ENCODE data around the gene AGFG1. TPM values are rescaled to one million over a fixed set of nuclear protein-coding genes. Genes with fewer than 3 reads are reported as not detected.
A peak's percentile ranks its signal among the peaks of the same experiment; 100 is the strongest.

Gene AGFG1
- total RNA-seq, 1 experiment from 2014 or later: 122 TPM

- no TSS peak for BruUV-seq (replicated peaks)
- H3K4me3 ChIP-seq (ENCODE audit: low read depth, low read length, poor library complexity, severe bottlenecking): peak overlapping the region; percentile 93
- H3K36me3 ChIP-seq (ENCODE audit: insufficient read depth, low read length, poor library complexity, severe bottlenecking): no peaks in the 10 kb centered on the region
- ChIA-PET CTCF (interaction anchor here (0.6 kb wide), 1 partner anchor 500 kb away, joined by 3 read pairs; no protein-coding TSS in a partner anchor), POLR2A (ENCODE audit: low non-redundant PET) (interaction anchor here (0.6 kb wide), 2 partner anchors 38 to 634 kb away, joined by 3 to 13 read pairs; no protein-coding TSS in a partner anchor)
- peaks cover 13% of the 10 kb centered on the region for H3K4me1 ChIP-seq (ENCODE audit: insufficient read depth, low read length, poor library complexity, severe bottlenecking)
- DNase-seq (ENCODE audit: low spot score): peak; percentile 39
- TF ChIP-seq EZH2 (IDR thresholded peaks at IDR 0.05; ENCODE audit: borderline replicate concordance, low read depth, low read length, poor library complexity, severe bottlenecking) (no peak), CTCF (conservative IDR thresholded peaks at IDR 0.05; ENCODE audit: low read depth, low read length) (no peak)
- peak overlapping the region; percentile 89 for H3K27ac ChIP-seq (ENCODE audit: low read depth, low read length, poor library complexity, severe bottlenecking)
- no peaks in the 10 kb centered on the region for H3K27me3 ChIP-seq (replicated peaks; ENCODE audit: insufficient read depth, low read depth, low read length, poor library complexity)
- H3K9me3 ChIP-seq (ENCODE audit: low read depth, low read length, poor library complexity, severe bottlenecking): no peaks in the 10 kb centered on the region
- intact Hi-C loops (cut with micrococcal nuclease; ENCODE audit: unreplicated experiment): loop anchor here (5.0 kb wide), 1 partner anchor 65 kb away; no protein-coding TSS in a partner anchor
These were observed 537 bp downstream of the AGFG1 start for GRCh38 chr2:227472265-227473121.

- ChIA-PET CTCF (interaction anchor here (0.6 kb wide), 1 partner anchor 66 kb away, joined by 3 read pairs; no protein-coding TSS in a partner anchor), POLR2A (ENCODE audit: low non-redundant PET) (interaction anchor here (0.6 kb wide), 1 partner anchor 38 kb away, joined by 3 read pairs; no protein-coding TSS in a partner anchor)
- BruUV-seq (replicated peaks): no TSS peak
- no peaks in the 10 kb centered on the region for H3K27me3 ChIP-seq (replicated peaks; ENCODE audit: insufficient read depth, low read depth, low read length, poor library complexity)
- peaks cover 13% of the 10 kb centered on the region for H3K4me1 ChIP-seq (ENCODE audit: insufficient read depth, low read length, poor library complexity, severe bottlenecking)
- peak; percentile 64 for DNase-seq (ENCODE audit: low spot score)
- intact Hi-C loops (cut with micrococcal nuclease; ENCODE audit: unreplicated experiment): loop anchor here (5.0 kb wide), 1 partner anchor 66 kb away; no protein-coding TSS in a partner anchor
- H3K36me3 ChIP-seq (ENCODE audit: insufficient read depth, low read length, poor library complexity, severe bottlenecking): no peaks in the 10 kb centered on the region
- peak overlapping the region; percentile 93 for H3K4me3 ChIP-seq (ENCODE audit: low read depth, low read length, poor library complexity, severe bottlenecking)
- no peak overlapping the region for H3K27ac ChIP-seq (ENCODE audit: low read depth, low read length, poor library complexity, severe bottlenecking)
- TF ChIP-seq EZH2 (IDR thresholded peaks at IDR 0.05; ENCODE audit: borderline replicate concordance, low read depth, low read length, poor library complexity, severe bottlenecking) (no peak), CTCF (conservative IDR thresholded peaks at IDR 0.05; ENCODE audit: low read depth, low read length) (no peak)
- H3K9me3 ChIP-seq (ENCODE audit: low read depth, low read length, poor library complexity, severe bottlenecking): no peaks in the 10 kb centered on the region
These were observed 1.1 kb downstream of the AGFG1 start for GRCh38 chr2:227473122-227473461.

- POLR2A ChIA-PET (ENCODE audit: low non-redundant PET): no interaction called here
- Histone ChIP-seq H3K27ac (ENCODE audit: low read depth, low read length, poor library complexity, severe bottlenecking) (no peak overlapping the region), H3K9me3 (ENCODE audit: low read depth, low read length, poor library complexity, severe bottlenecking) (no peaks in the 10 kb centered on the region), H3K4me3 (ENCODE audit: low read depth, low read length, poor library complexity, severe bottlenecking) (peak overlapping the region; percentile 93), H3K27me3 (replicated peaks; ENCODE audit: insufficient read depth, low read depth, low read length, poor library complexity) (no peaks in the 10 kb centered on the region), H3K36me3 (ENCODE audit: insufficient read depth, low read length, poor library complexity, severe bottlenecking) (no peaks in the 10 kb centered on the region), H3K4me1 (ENCODE audit: insufficient read depth, low read length, poor library complexity, severe bottlenecking) (peaks cover 16% of the 10 kb centered on the region)
- no TSS peak for BruUV-seq (replicated peaks)
- CTCF ChIA-PET: interaction anchor here (0.6 kb wide), 1 partner anchor 67 kb away, joined by 3 read pairs; no protein-coding TSS in a partner anchor
- DNase-seq (ENCODE audit: low spot score): no peak
- no peak for TF ChIP-seq EZH2 (IDR thresholded peaks at IDR 0.05; ENCODE audit: borderline replicate concordance, low read depth, low read length, poor library complexity, severe bottlenecking)
- no peak for TF ChIP-seq CTCF (conservative IDR thresholded peaks at IDR 0.05; ENCODE audit: low read depth, low read length)
- intact Hi-C loops (cut with micrococcal nuclease; ENCODE audit: unreplicated experiment): loop anchor here (5.0 kb wide), 1 partner anchor 67 kb away; no protein-coding TSS in a partner anchor
These were observed 1.9 kb downstream of the AGFG1 start for GRCh38 chr2:227473806-227474205.

Data from A673 (cell line).